GM18870 (cell line): Measurements from ENCODE around the gene TRIM21.
"Not testable (repeated sequence)": the region's sequence is repeated elsewhere in the genome, so short reads cannot be mapped to it uniquely, and the experiment has no call there.

Experiments
- ATAC-seq: cut with Tn5 transposase; IDR thresholded peaks from one replicate; pipeline ENCODE4 v1.9.1; 2021; ENCODE audit warnings: moderate library complexity; ENCODE audit not compliant: unreplicated experiment

The TRIM21 gene

DNA sequence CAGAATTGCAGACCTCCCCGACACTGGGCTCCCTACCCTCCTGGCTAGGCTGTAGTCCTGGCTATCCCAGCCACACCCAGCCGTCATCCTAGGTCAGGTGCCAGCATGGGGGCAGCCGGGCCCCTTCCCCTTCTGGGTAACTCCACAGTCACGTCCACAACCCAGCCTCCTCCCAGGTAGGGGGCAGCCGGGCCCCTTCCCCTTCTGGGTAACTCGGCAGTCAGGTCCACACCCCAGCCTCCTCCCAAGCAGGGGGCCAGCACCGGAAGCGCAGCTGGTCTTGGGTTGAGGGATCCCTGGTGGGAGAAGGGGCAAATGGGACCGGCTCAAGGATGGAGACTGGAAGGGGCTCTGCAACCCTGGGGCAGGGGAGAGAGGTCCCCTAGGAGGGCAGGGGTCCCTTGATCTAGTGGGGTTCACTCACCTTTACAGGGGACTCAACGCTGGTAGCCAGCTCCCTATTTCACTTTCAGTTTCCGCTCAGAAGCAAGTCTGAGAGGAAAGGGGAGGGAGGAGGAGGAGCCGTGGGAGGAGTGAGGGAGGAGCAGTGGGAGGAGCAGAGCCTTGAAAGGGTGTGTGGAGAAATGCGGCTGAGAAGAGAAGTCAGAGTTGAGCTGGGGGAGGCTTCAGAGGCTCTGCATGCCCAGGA is at the start of gene TRIM21:
Gene TRIM21 (minus strand): TSS at position 494 of the 649 bp plus-strand sequence. CDS start 3,293 bp downstream, outside the sequence.
- ATAC-seq = peak; percentile 99

DNA sequence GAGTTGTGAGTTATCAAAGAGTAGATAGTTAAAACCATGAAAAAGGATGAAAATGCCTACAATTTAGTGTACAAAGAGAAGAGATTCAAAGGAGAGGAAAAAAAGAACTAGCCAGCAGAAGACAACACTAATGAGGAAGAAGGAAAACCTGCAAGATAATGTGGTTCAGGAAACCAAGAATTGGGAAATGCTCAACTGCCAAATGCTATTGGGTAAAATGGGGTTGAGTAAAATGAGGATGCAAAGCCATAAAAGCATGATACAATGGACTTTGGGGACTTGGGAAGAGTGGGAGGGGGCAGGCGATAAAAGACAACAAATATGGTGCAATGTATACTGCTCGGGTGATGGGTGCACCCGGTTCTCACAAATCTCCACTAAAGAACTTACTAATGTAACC is 48.0 kb upstream of the TRIM21 start:
- ATAC-seq = no peak

DNA sequence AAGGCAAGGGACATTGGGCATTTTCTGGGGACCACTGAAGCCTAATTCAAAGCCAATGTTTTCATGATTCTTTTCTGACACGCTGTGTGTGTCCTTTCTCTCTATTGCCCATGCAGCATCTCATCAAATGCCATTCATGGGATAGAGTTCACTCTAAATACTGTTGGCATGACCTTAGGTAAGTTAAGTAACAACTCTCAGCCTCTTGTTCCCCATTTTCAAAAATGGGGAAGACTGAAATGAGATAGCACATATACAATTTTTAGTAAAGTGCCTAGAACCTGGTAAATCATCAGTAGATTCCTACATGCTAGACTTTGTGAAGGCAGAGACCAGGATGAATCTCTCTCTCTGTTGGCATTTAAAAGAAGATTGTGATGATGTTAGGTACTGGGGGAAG is 42.9 kb upstream of the TRIM21 start:
- no peak for ATAC-seq

DNA sequence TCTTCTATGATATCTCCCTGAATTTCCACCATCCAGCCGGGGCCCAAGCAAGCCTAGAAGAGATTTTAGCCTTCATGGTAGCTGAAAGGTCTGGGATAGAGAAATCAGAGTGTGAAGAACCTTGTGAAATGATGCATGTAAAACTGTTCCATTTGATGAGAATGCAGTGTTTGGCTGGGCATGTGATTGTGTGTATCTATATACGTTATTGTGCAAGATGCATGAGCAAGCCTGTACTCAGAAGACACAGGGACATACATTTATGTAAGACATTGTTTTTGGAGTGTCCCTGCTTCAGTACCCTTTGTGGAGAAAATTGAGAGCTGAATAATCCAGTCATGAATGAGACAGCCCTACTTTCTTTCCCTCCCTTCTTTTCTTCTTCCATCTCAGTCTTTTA is 40.4 kb upstream of the TRIM21 start:
- no peak for ATAC-seq

DNA sequence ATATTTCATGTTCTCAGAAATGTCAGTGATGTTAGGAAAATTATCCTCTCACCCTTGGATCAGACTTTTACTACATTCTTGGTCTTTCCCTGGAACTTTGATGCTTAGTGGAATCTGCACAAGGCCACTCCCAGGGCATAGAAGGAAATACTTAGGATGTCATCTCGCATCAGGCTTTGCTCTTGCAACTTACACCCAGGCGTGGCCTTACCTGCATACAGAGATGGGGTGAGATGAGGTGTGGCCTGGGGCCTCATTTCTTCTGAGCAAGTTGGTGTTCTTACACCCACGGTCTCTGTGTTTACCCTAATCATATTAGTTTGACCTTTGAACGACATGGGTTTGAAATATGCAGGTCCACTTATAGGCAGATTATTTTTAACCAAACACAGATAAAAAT is 36.5 kb upstream of the TRIM21 start:
- no peak for ATAC-seq

DNA sequence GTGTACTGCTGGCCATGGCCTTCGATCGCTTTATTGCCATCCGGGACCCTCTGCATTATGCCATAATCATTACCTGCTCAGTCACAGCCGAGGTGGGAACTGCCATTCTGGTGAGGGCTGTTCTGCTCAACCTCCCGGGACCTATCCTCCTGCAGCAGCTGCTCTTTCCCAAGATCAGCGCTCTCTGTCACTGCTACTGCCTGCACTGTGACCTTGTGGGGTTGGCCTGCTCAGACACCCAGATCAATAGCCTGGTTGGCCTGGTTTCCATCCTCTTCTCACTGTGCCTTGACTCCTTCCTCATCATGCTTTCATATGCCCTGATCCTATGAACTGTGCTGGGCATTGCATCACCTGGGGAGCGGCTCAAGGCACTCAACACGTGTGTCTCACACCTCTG is 24.9 kb upstream of the TRIM21 start:
- ATAC-seq = no peak

DNA sequence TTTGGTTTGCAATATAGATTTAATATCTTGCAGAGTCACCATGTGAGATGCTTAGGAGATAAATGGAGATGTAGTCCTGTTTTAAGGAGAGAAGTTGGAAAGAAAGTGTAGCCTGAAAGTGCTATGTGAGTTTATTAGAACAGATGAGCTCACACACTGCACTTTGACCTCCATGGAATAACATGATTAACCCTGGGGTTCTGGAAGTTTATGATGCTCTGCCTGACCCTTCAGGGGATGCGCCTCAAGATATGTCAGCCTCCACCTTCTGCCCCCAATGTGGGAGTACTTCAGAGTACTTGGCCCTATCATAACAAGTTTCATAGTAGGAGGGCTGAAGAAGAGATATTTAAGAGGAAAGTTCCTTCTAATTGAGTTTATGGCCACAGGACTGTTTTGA is 23.3 kb upstream of the TRIM21 start:
- ATAC-seq = no peak

DNA sequence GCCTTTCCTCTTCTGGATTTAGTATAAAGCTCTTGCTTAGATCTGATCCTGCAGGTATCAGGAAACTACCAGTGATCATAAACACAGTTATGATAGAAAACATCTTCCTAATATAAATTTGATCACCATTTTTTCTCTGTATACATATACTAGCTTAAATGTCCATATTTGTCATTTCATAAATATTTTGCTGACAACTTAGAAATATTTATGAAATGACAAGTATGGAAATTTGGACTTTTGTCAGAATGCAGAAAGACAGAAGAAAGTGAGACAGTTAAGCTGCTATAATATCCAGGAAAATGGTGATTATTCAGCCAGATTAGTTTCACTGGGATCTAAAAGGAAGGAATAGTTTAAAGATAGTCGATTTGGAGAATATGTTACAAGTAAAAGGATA is 22.8 kb upstream of the TRIM21 start:
- no peak for ATAC-seq

DNA sequence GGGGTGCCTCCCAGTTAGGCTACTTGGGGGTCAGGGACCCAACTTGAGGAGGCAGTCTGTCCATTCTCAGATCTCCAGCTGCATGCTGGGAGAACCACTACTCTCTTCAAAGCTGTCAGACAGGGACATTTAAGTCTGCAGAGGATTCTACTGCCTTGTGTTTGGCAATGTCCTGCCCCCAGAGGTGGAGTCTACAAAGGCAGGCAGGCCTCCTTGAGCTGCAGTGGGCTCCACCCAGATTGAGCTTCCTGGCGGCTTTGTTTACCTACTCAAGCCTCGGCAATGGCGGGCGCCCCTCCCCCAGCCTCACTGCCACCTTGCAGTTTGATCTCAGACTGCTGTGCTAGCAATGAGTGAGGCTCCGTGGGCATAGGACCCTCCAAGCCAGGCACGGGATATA is 12.7 kb upstream of the TRIM21 start:
- not testable (repeated sequence) for ATAC-seq

DNA sequence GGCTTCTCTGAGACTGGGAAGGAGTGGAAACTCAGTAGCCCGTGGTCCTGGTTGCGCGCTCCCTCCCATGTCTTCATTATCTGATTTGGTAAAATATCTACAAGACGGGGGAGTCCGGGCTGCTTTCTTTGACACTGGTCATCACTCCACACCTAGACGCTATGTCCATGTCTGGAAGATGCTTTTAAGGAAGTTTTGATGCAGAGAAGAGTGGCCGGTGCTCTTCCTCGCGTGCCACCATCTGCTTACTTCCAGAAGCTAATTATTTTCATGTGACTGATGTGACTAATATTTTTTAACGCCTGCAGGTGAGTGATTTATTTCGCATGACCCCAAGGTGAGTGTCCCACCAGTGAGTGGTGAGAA is 339 bp upstream of the TRIM21 start:
- no peak for ATAC-seq

DNA sequence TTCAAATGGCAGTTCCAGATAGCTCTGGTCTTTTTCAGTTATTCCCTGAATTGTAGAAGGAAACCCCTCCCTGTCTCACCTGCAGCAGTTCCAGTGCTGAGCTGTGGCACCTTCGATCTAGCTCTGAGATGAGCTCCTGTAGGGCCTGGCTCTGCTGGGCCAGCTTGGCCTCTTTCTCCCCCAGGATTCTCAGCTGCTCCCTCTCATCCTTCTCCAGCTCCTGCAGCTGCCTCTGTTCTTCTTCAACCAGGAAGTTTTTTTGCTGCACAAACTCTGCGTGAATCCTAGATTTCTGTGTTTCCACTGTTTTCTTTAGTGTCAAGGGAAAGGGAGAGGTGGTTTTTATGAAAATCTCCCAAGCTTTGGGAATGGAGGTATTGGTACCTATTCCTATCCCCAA is 5.3 kb downstream of the TRIM21 start:
- no peak for ATAC-seq

DNA sequence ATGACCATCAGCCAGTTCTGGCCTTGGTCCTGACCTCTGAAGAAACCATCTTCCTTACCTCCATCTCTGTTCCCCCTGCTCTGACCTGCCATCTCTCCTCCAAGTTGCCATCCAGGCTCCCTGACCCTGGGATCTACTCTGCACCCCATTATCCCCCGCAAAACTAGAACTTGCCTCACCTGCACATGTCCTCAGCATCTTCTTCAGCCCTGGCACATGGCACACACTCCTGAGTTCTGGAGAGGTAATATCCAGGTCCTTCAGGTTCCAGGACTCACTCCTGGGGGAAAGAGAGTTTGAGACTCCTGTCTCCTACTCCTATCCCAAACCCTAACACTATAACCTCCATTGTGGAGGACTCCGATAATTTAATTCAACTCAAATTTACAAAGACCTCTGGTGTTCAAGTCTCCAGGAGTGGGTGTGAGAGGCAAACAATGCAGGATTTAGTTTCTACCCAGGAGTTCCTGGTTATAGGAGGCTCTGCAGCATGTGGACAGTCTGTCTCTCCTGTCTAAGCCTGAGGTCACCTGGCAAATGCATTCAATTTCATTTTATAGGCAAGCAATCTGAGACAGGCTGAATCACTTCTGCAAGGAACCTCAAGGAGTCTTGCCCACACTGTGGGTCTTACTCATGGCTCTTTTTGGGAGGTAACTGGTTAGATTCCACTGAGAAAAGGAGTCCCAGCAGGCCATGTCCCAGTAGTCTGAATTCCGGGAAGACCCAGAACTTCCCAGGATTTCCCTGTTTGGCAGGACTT is 7.3 kb downstream of the TRIM21 start:
- ATAC-seq = no peak

DNA sequence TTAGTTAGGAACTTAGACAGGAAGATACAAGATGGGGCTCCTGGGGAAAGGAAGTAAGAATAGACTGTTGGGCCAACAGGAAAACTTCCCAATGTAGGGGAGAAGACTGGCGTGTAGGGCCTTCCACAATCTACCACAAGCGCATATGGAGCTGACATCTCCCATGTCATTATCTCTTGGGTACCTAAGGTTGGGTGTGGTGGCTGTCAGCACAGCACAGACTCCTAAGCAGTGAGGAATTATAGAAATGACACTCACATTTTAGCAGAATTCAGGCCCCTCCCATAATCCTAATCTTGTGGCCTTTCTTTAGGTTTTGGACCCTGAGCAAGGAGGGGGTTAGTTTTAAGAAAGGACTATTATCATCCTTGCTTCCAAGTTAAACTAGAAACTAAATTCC is 11.6 kb downstream of the TRIM21 start:
- ATAC-seq = no peak

DNA sequence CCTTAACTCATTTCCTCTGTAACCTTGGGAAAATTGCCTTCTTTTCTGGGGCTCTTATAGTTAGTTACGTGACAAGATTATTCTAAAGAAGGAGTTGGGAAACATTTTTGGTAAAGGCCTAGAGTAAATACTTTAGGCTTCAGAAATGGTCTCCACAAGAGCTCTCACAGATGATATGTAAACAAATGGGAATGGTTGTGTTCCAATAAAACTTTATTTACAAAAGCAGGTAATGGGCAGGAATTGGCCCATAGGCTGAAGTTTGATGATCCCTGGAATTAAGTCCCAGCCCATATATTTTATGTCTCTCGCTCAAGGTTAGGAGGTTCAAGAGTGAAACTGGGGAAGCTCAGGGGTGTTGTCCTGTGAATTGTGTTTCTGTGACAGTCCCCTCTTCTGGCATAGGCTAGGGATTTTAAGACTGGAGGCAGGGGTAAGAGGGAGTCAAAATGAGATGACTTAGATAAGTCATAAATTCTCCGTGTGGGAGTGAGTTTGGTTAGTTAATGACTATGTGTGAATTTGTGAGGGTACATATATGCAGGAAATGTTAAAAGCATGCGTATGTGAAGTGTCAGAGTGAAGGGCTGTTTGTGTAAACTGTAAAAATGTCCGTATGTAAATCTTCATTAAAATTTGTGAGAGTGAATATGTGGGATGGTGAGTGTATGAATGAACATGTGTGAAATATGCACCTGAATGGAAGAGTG is 17.9 kb downstream of the TRIM21 start:
- ATAC-seq = no peak

DNA sequence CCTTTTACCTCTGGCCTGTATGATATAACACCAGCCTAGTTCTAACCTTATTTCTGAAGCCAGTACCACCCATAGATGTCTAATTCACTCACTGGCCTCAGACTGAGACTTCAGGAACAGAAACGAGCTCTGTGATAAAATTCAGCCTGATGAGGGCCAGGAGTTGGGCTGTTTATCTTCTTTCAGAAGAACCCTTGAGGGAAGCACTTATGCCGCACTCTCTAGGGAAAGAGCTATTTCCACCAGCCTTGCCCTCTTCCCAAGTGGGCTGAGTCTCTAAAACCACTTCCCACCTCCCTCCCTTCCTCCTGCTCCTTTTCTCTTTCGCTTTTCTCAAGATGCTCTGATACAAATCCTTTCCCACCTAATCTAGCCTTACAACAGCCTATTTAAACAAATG is 23.3 kb downstream of the TRIM21 start:
- ATAC-seq = no peak

DNA sequence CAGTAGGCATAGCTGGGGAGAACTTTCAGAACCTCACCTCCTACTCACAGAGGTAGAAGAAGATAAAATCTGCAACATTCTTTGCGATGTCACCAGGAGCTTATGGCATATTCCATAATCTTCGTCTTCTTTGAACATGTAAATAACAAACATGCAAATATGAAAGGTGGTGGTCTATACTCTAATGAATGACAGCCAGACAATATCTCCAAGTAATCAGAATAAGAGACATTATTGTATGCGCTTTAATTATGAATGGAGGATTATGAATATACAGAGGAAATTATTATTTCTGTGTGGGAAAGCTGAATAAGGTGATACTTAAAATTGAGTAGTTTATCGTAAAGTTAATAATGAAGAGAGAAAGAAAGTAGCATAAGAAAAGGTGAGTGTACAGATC is 25.2 kb downstream of the TRIM21 start, which contains the start of gene OR52B4:
Gene OR52B4 (minus strand): TSS at position 101 of the 400 bp plus-strand sequence. CDS start 91 bp downstream, at position 10.
- no peak for ATAC-seq

DNA sequence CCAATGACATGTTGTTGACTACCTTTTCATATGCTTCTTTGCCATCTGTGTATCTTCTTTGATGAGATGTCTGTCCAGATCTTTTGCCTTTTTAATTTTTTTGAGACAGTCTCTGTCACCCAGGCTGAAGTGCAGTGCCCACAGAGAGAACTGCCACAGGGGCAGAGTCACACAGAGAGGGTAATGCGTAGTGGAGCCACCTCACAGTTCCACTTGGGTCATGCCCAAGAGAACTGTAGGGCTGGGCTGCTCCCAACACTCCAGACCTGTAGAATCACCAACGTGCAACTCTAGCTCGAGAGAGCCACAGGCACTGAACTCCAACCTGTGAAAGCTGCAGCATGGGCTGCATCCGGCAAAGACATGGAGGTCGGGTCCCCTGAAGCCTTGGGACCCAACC is 45.4 kb downstream of the TRIM21 start:
- ATAC-seq = not testable (repeated sequence)

DNA sequence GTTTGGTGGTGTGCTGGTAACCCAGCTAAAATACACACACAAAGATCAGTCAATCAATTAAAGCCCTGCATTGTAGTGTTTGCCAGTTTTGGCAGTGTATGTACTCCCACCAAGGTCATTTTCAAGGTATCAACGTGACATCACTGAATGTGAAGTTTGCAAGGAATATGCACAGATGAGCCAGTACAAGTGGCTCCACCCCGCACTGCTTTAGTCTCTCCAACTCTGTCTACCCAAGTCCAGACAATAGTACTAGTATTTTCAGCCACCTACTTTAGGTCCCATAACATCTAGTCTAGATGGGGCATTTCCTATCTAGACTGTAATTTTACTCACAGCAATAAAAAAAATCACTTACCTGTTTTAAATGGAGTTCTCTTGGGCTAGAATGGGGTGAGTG is 48.1 kb downstream of the TRIM21 start:
- not testable (repeated sequence) for ATAC-seq
